ENCODE measurements around the gene PCNX4.
A peak's percentile ranks its signal among the peaks of the same experiment; 100 is the strongest.
"Not testable (repeated sequence)": the region's sequence is repeated elsewhere in the genome, so short reads cannot be mapped to it uniquely, and the experiment has no call there.

Gene PCNX4

GRCh38 chr14:60091550-60092525 lies at the start of gene PCNX4:
PCNX4 (plus strand) TSS chr14:60091923; CDS start chr14:60107639, 15,716 bp downstream.
- H3K27ac Mint-ChIP-seq = peak within 1 kb of the TSS; percentile 97
- peaks cover 20 to 37% of the 10 kb centered on the region in 2 donors for H3K4me1 Mint-ChIP-seq
- no peaks in the 10 kb centered on the region for H3K27me3 Mint-ChIP-seq
- peaks cover 1 to 8% of the 10 kb centered on the region in 2 donors for H3K36me3 Mint-ChIP-seq
- peak within 1 kb of the TSS; percentile 90 to 94 for H3K4me3 Mint-ChIP-seq
- DNase-seq (peak; percentile 93), ATAC-seq (replicated peaks) (peak; percentile 96 to 97)
- peaks cover 0 to 2% of the 10 kb centered on the region in 2 donors for H3K9me3 Mint-ChIP-seq

- not testable (repeated sequence) for H3K27ac Mint-ChIP-seq; H3K4me3 Mint-ChIP-seq; DNase-seq; H3K36me3 Mint-ChIP-seq; H3K4me1 Mint-ChIP-seq; H3K9me3 Mint-ChIP-seq; ATAC-seq (replicated peaks)
- H3K27me3 Mint-ChIP-seq = peaks cover 30 to 57% of the 10 kb centered on the region in 2 donors
Measured at GRCh38 chr14:60047976-60048375, 43.7 kb upstream of the PCNX4 start.

GRCh38 chr14:60051721-60052221 lies 40.0 kb upstream of the PCNX4 start:
- H3K4me3 Mint-ChIP-seq = no peak overlapping the region
- no peaks in the 10 kb centered on the region for H3K9me3 Mint-ChIP-seq
- H3K27me3 Mint-ChIP-seq = peaks cover 20% of the 10 kb centered on the region in 2 donors
- no peak for DNase-seq
- H3K36me3 Mint-ChIP-seq = no peaks in the 10 kb centered on the region
- no peak overlapping the region for H3K27ac Mint-ChIP-seq
- peaks cover 8% of the 10 kb centered on the region in 2 donors for H3K4me1 Mint-ChIP-seq
- peak; percentile 49 to 66 for ATAC-seq (replicated peaks)

- DNase-seq (no peak), ATAC-seq (replicated peaks) (no peak)
- Mint-ChIP-seq H3K36me3 (no peaks in the 10 kb centered on the region), H3K9me3 (no peaks in the 10 kb centered on the region), H3K27me3 (peaks cover 7 to 10% of the 10 kb centered on the region in 2 donors), H3K4me3 (no peak overlapping the region), H3K27ac (no peak overlapping the region), H3K4me1 (no peaks in the 10 kb centered on the region)
Measured at GRCh38 chr14:60058087-60058486, 33.6 kb upstream of the PCNX4 start.

- no peaks in the 10 kb centered on the region for H3K4me1 Mint-ChIP-seq
- H3K36me3 Mint-ChIP-seq = no peaks in the 10 kb centered on the region
- DNase-seq (no peak), ATAC-seq (replicated peaks) (no peak)
- peaks cover 7 to 10% of the 10 kb centered on the region in 2 donors for H3K27me3 Mint-ChIP-seq
- H3K27ac Mint-ChIP-seq = no peak overlapping the region
- H3K4me3 Mint-ChIP-seq = no peak overlapping the region
- no peaks in the 10 kb centered on the region for H3K9me3 Mint-ChIP-seq
Measured at GRCh38 chr14:60061371-60061770, 30.4 kb upstream of the PCNX4 start.

- peaks cover 7 to 10% of the 10 kb centered on the region in 2 donors for H3K27me3 Mint-ChIP-seq
- ATAC-seq (replicated peaks) (no peak), DNase-seq (no peak)
- H3K4me1 Mint-ChIP-seq = no peaks in the 10 kb centered on the region
- no peaks in the 10 kb centered on the region for H3K36me3 Mint-ChIP-seq
- no peak overlapping the region for H3K4me3 Mint-ChIP-seq
- no peak overlapping the region for H3K27ac Mint-ChIP-seq
- no peaks in the 10 kb centered on the region for H3K9me3 Mint-ChIP-seq
Measured at GRCh38 chr14:60064491-60065072, 27.1 kb upstream of the PCNX4 start.

- Mint-ChIP-seq H3K27ac (no peak overlapping the region), H3K36me3 (no peaks in the 10 kb centered on the region), H3K4me3 (no peak overlapping the region), H3K4me1 (no peaks in the 10 kb centered on the region), H3K27me3 (no peaks in the 10 kb centered on the region), H3K9me3 (no peaks in the 10 kb centered on the region)
- ATAC-seq (replicated peaks) (no peak), DNase-seq (no peak)
Measured at GRCh38 chr14:60067882-60068281, 23.8 kb upstream of the PCNX4 start.

- no peak for DNase-seq
- peaks cover 6 to 10% of the 10 kb centered on the region in 2 donors for H3K27me3 Mint-ChIP-seq
- H3K36me3 Mint-ChIP-seq = peaks cover 1 to 6% of the 10 kb centered on the region in 2 donors
- peaks cover 6 to 9% of the 10 kb centered on the region in 2 donors for H3K9me3 Mint-ChIP-seq
- no peak for ATAC-seq (replicated peaks)
- H3K4me1 Mint-ChIP-seq = no peaks in the 10 kb centered on the region
- no peak overlapping the region for H3K4me3 Mint-ChIP-seq
- H3K27ac Mint-ChIP-seq = no peak overlapping the region
Measured at GRCh38 chr14:60079723-60080122, 12.0 kb upstream of the PCNX4 start.

GRCh38 chr14:60085085-60085484 lies 6.6 kb upstream of the PCNX4 start:
- H3K36me3 Mint-ChIP-seq = no peaks in the 10 kb centered on the region
- H3K27ac Mint-ChIP-seq = no peak overlapping the region
- no peaks in the 10 kb centered on the region for H3K9me3 Mint-ChIP-seq
- peaks cover 0 to 4% of the 10 kb centered on the region in 2 donors for H3K27me3 Mint-ChIP-seq
- DNase-seq (no peak), ATAC-seq (replicated peaks) (no peak)
- H3K4me3 Mint-ChIP-seq = no peak overlapping the region
- H3K4me1 Mint-ChIP-seq = no peaks in the 10 kb centered on the region

- no peak for ATAC-seq (replicated peaks)
- H3K4me3 Mint-ChIP-seq = no peak overlapping the region
- no peaks in the 10 kb centered on the region for H3K36me3 Mint-ChIP-seq
- peaks cover 0 to 4% of the 10 kb centered on the region in 2 donors for H3K27me3 Mint-ChIP-seq
- DNase-seq = no peak
- H3K27ac Mint-ChIP-seq = no peak overlapping the region
- H3K4me1 Mint-ChIP-seq = no peaks in the 10 kb centered on the region
- no peaks in the 10 kb centered on the region for H3K9me3 Mint-ChIP-seq
Measured at GRCh38 chr14:60085693-60086092, 6.0 kb upstream of the PCNX4 start.

GRCh38 chr14:60087668-60088067 lies 4.1 kb upstream of the PCNX4 start:
- H3K36me3 Mint-ChIP-seq = no peaks in the 10 kb centered on the region
- DNase-seq (no peak), ATAC-seq (replicated peaks) (no peak)
- peaks cover 1 to 3% of the 10 kb centered on the region in 2 donors for H3K4me1 Mint-ChIP-seq
- H3K27ac Mint-ChIP-seq = no peak overlapping the region
- peaks cover 0 to 4% of the 10 kb centered on the region in 2 donors for H3K27me3 Mint-ChIP-seq
- H3K9me3 Mint-ChIP-seq = no peaks in the 10 kb centered on the region
- H3K4me3 Mint-ChIP-seq = no peak overlapping the region

GRCh38 chr14:60089221-60089620 lies 2.5 kb upstream of the PCNX4 start:
- H3K27ac Mint-ChIP-seq = no peak overlapping the region
- H3K4me1 Mint-ChIP-seq = peaks cover 12 to 19% of the 10 kb centered on the region in 2 donors
- H3K4me3 Mint-ChIP-seq = no peak overlapping the region
- H3K27me3 Mint-ChIP-seq = peaks cover 0 to 4% of the 10 kb centered on the region in 2 donors
- ATAC-seq (replicated peaks) (no peak), DNase-seq (no peak)
- peaks cover 0 to 1% of the 10 kb centered on the region in 2 donors for H3K9me3 Mint-ChIP-seq
- H3K36me3 Mint-ChIP-seq = peaks cover 1 to 2% of the 10 kb centered on the region in 2 donors

GRCh38 chr14:60090864-60091519 lies 731 bp upstream of the PCNX4 start:
- Mint-ChIP-seq H3K4me1 (peaks cover 20 to 37% of the 10 kb centered on the region in 2 donors), H3K4me3 (peak overlapping the region; percentile 90 to 94), H3K27ac (peak overlapping the region; percentile 97), H3K36me3 (peaks cover 1 to 8% of the 10 kb centered on the region in 2 donors), H3K9me3 (peaks cover 0 to 2% of the 10 kb centered on the region in 2 donors), H3K27me3 (no peaks in the 10 kb centered on the region)
- ATAC-seq (replicated peaks) (no peak), DNase-seq (peak; percentile 4)

GRCh38 chr14:60092526-60092920 lies 800 bp downstream of the PCNX4 start:
- peaks cover 1 to 9% of the 10 kb centered on the region in 2 donors for H3K36me3 Mint-ChIP-seq
- DNase-seq (peak; percentile 4), ATAC-seq (replicated peaks) (peak; percentile 11 to 13)
- H3K4me3 Mint-ChIP-seq = peak overlapping the region; percentile 90 to 94
- no peaks in the 10 kb centered on the region for H3K27me3 Mint-ChIP-seq
- peak overlapping the region; percentile 97 for H3K27ac Mint-ChIP-seq
- H3K9me3 Mint-ChIP-seq = peaks cover 0 to 2% of the 10 kb centered on the region in 2 donors
- peaks cover 20 to 37% of the 10 kb centered on the region in 2 donors for H3K4me1 Mint-ChIP-seq
